Activated CD8-positive, alpha-beta T cell treated with anti-CD3 and anti-CD28 coated beads for 36 hours (primary cell): ENCODE results near the gene EBPL. TPM values are rescaled to one million over a fixed set of nuclear protein-coding genes. Genes with fewer than 3 reads are reported as not detected.

Experiments used
- ATAC-seq: fragments of 200-7000 bp; cut with Tn5 transposase; one replicate; pipeline ENCODE4 v1.10.0; 2021; ENCODE audit warnings: mild to moderate bottlenecking, moderate library complexity
- CTCF ChIA-PET: fragments of 350-600 bp; sonication (Branson Sonifier 250); formaldehyde crosslinking; loops from one replicate; lab custom pipeline; 2021; ENCODE audit warnings: antibody characterized with exemption; lab: Charles Lee
- POLR2A ChIA-PET: fragments of 350-600 bp; sonication (Branson Sonifier 250); formaldehyde crosslinking; loops from one replicate; lab custom pipeline; 2021; ENCODE audit warnings: antibody characterized with exemption; lab: Charles Lee
- DNase-seq: peaks from one replicate; pipeline ENCODE4 v3.0.0-alpha.2; 2020
- H3K27ac Mint-ChIP-seq: one replicate; pipeline ENCODE4 v1.8.0; 2021; ENCODE audit warnings: mild to moderate bottlenecking, mixed read lengths
- H3K27me3 Mint-ChIP-seq: one replicate; pipeline ENCODE4 v1.8.0; 2021; ENCODE audit warnings: mixed read lengths
- H3K36me3 Mint-ChIP-seq: one replicate; pipeline ENCODE4 v1.8.0; 2021; ENCODE audit warnings: low read depth, mixed read lengths
- H3K4me1 Mint-ChIP-seq: one replicate; pipeline ENCODE4 v1.8.0; 2021; ENCODE audit warnings: low read depth, mixed read lengths
- H3K4me3 Mint-ChIP-seq: one replicate; pipeline ENCODE4 v1.8.0; 2021; ENCODE audit warnings: mild to moderate bottlenecking, moderate library complexity, mixed read lengths
- H3K9me3 Mint-ChIP-seq: one replicate; pipeline ENCODE4 v1.8.0; 2021; ENCODE audit warnings: mixed read lengths
- CTCF ChIP-seq: fragments of 200-600 bp; IDR thresholded peaks from one replicate; pipeline ENCODE4 v1.8.0; 2022; ENCODE audit warnings: antibody characterized with exemption, mild to moderate bottlenecking
- intact Hi-C: fragments of 100-400 bp; cut with micrococcal nuclease; formaldehyde crosslinking; loops from one replicate; pipeline ENCODE4 v1.10.0; 2022
- total RNA-seq, 2 experiments: library from RNA; stranded (reverse); gene quantifications; one replicate each; pipeline ENCODE4 v1.2.3, GENCODE V29; 2021

EBPL gene
- total RNA-seq, 2 experiments from 2014 or later, result 35.6 to 37.8 TPM

GRCh38 chr13:49649244-49649962 lies 41.9 kb downstream of the EBPL start:
- H3K27me3 Mint-ChIP-seq, result no peaks in the 10 kb centered on the region
- intact Hi-C loops, result no loop called here
- no peaks in the 10 kb centered on the region for H3K36me3 Mint-ChIP-seq
- DNase-seq (no peak), ATAC-seq (no peak)
- no peak for TF ChIP-seq CTCF
- ChIA-PET CTCF (interaction anchor here (1.4 kb wide), 1 partner anchor 18 kb away, joined by 3 read pairs; no protein-coding TSS in a partner anchor), POLR2A (interaction anchor here (0.6 kb wide), 1 partner anchor 240 kb away, joined by 3 read pairs; no protein-coding TSS in a partner anchor)
- no peak overlapping the region for H3K27ac Mint-ChIP-seq
- H3K9me3 Mint-ChIP-seq, result no peaks in the 10 kb centered on the region
- no peak overlapping the region for H3K4me3 Mint-ChIP-seq
- H3K4me1 Mint-ChIP-seq, result peaks cover 4% of the 10 kb centered on the region

- ChIA-PET POLR2A (interaction anchor here (0.6 kb wide), 1 partner anchor 983 kb away, joined by 3 read pairs; no protein-coding TSS in a partner anchor), CTCF (no interaction called here)
- no peak for TF ChIP-seq CTCF
- no peaks in the 10 kb centered on the region for H3K27me3 Mint-ChIP-seq
- no peak overlapping the region for H3K4me3 Mint-ChIP-seq
- H3K9me3 Mint-ChIP-seq, result no peaks in the 10 kb centered on the region
- H3K36me3 Mint-ChIP-seq, result no peaks in the 10 kb centered on the region
- ATAC-seq (no peak), DNase-seq (no peak)
- peaks cover 4% of the 10 kb centered on the region for H3K4me1 Mint-ChIP-seq
- no peak overlapping the region for H3K27ac Mint-ChIP-seq
- intact Hi-C loops, result no loop called here
Observed at GRCh38 chr13:49646688-49647087, 44.6 kb downstream of the EBPL start.

- H3K27me3 Mint-ChIP-seq, result no peaks in the 10 kb centered on the region
Observed at GRCh38 chr13:49645451-49645850, 45.8 kb downstream of the EBPL start.

GRCh38 chr13:49643035-49643646 lies 48.1 kb downstream of the EBPL start:
- DNase-seq, result no peak
- TF ChIP-seq CTCF, result no peak
- Mint-ChIP-seq H3K9me3 (no peaks in the 10 kb centered on the region), H3K27ac (no peak overlapping the region), H3K27me3 (no peaks in the 10 kb centered on the region), H3K4me1 (peaks cover 4% of the 10 kb centered on the region), H3K4me3 (no peak overlapping the region), H3K36me3 (no peaks in the 10 kb centered on the region)
- POLR2A ChIA-PET, result no interaction called here
- CTCF ChIA-PET, result no interaction called here
- intact Hi-C loops, result no loop called here
- no peak for ATAC-seq

More at GRCh38 chr13:49645451-49645850, 45.8 kb downstream of the EBPL start:
- Mint-ChIP-seq H3K4me3 (no peak overlapping the region), H3K27ac (no peak overlapping the region), H3K4me1 (peaks cover 4% of the 10 kb centered on the region), H3K9me3 (no peaks in the 10 kb centered on the region), H3K36me3 (no peaks in the 10 kb centered on the region)
- CTCF ChIA-PET, result no interaction called here
- POLR2A ChIA-PET, result no interaction called here
- no peak for ATAC-seq
- DNase-seq, result no peak
- no peak for TF ChIP-seq CTCF
- intact Hi-C loops, result no loop called here

- no peaks in the 10 kb centered on the region for H3K36me3 Mint-ChIP-seq
- DNase-seq, result no peak
- TF ChIP-seq CTCF, result no peak
- no peak overlapping the region for H3K4me3 Mint-ChIP-seq
- no peak for ATAC-seq
- ChIA-PET CTCF (interaction anchor here (1.6 kb wide), 1 partner anchor 33 kb away, joined by 4 read pairs; no protein-coding TSS in a partner anchor), POLR2A (interaction anchor here (0.6 kb wide), 1 partner anchor 606 kb away, joined by 3 read pairs; no protein-coding TSS in a partner anchor)
- intact Hi-C loops, result no loop called here
- H3K4me1 Mint-ChIP-seq, result peaks cover 4% of the 10 kb centered on the region
- H3K9me3 Mint-ChIP-seq, result no peaks in the 10 kb centered on the region
- no peak overlapping the region for H3K27ac Mint-ChIP-seq
- no peaks in the 10 kb centered on the region for H3K27me3 Mint-ChIP-seq
Observed at GRCh38 chr13:49641801-49642291, 49.4 kb downstream of the EBPL start.
